ENCODE data around the gene GABRA5. TPM values are rescaled to one million over a fixed set of nuclear protein-coding genes. Genes with fewer than 3 reads are reported as not detected.
A peak's percentile ranks its signal among the peaks of the same experiment; 100 is the strongest.

Gene GABRA5
- total and polyA plus RNA-seq, 2 experiments from 2014 or later: 0.22 to 0.29 TPM

DNA sequence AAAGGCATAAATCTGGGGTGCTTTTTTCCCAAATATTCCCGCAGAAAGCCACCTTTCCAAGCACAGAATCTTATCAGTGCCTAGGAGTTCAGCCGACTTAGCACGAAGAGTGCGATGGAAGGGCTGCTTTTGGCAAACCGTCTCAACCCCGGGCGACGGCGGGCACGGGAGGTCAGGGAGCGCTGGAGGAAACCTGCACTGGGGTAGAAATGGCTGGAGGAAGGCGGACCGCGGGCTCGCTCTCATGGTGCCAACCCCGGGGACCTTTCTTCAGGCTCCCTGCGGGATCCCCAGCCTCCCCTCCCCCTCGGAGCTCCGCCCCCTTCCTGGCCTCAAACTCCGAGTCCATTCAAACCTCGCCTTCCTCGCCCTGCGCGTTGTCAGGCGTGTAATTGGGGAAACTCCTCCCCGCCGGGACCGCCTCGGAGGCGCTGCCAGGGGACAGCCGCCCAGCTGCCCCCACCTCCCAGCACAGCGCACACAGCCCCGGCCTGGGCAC is 103.9 kb downstream of the GABRA5 start, which contains the start of gene GABRG3:
TSS of gene GABRG3 (plus strand) at position 470 of the 499 bp plus-strand sequence.
- H3K27ac ChIP-seq: no peak within 1 kb of the TSS
- no peak for DNase-seq
- no peaks in the 10 kb centered on the region for H3K36me3 ChIP-seq (ENCODE audit: low read depth)
- no peaks in the 10 kb centered on the region for H3K4me1 ChIP-seq (ENCODE audit: insufficient read depth)
- H3K9me2 ChIP-seq (ENCODE audit: insufficient read depth): no peaks in the 10 kb centered on the region
- H3K9me3 ChIP-seq (ENCODE audit: low read depth): no peaks in the 10 kb centered on the region
- in situ Hi-C loops (cut with MboI): no loop called here
- no peak within 1 kb of the TSS for H3K4me2 ChIP-seq (ENCODE audit: unreplicated experiment)
- peaks cover 19% of the 10 kb centered on the region; the same call in 1 of the 2 replicates for H3K27me3 ChIP-seq (replicated peaks; ENCODE audit: insufficient read depth)
- no peaks in the 10 kb centered on the region for H4K20me1 ChIP-seq (ENCODE audit: insufficient read depth)
- H3F3A ChIP-seq (ENCODE audit: insufficient read depth): no peaks in the 10 kb centered on the region
- H2AFZ ChIP-seq: no peak within 1 kb of the TSS
- no peak within 1 kb of the TSS for H3K4me3 ChIP-seq
- 9 to 17% methylated on average over 20 to 33 of the region's 33 CpGs for WGBS, 2 experiments (ENCODE audit: low coverage in 1 of 2, low lambda C conversion rate in 2 of 2, missing lambda C conversion rate in 2 of 2)
- no peak within 1 kb of the TSS for H3K9ac ChIP-seq
- TF ChIP-seq EZH2phosphoT487 (IDR thresholded peaks at IDR 0.05; ENCODE audit: insufficient read depth, low read depth) (no peak), EZH2 (IDR thresholded peaks at IDR 0.05; ENCODE audit: insufficient read depth, poor library complexity, severe bottlenecking) (no peak)
- no peaks in the 10 kb centered on the region for H3K79me2 ChIP-seq (ENCODE audit: insufficient read depth)

DNA sequence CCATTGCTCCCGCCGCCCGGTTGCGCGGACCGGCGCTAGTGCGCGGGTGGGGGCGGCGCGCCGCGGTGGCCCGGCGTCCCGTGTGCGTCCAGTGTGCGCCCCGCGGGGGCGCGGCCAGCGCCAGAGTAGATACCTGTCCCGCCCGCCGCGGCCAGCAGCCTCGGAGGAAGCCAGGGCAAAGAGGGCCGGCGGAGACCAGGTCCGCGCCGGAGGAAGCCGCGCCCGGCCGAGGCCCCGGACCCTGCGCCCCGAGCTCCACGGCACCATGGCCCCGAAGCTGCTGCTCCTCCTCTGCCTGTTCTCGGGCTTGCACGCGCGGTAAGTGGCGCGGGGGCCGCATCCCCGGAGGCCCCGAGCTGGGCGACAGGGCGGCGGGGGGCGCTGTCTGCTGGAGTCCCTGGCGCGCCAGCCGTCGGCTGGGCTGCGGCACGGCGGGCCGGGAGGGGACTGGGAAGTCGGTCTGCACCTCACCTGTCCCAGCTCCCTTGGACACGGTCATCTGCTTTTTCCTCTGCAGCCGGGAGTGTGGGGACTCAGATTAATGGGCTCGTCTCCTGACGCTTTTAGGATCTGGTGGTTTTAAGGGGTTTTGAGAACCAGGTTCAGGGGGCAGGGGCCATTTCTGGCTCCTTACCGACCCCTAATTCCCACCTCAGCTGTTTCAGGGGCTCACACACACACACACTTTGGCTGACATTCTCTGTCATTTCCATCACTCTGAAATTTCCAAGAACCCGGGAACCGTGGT is 104.6 kb downstream of the GABRA5 start:
- Histone ChIP-seq H3K36me3 (ENCODE audit: low read depth) (no peaks in the 10 kb centered on the region), H3K9ac (no peak overlapping the region), H3K27me3 (replicated peaks; ENCODE audit: insufficient read depth) (peaks cover 19% of the 10 kb centered on the region; the same call in 1 of the 2 replicates), H3K4me3 (no peak overlapping the region), H3K4me2 (ENCODE audit: unreplicated experiment) (no peak overlapping the region), H3K9me2 (ENCODE audit: insufficient read depth) (no peaks in the 10 kb centered on the region), H3K27ac (no peak overlapping the region), H4K20me1 (ENCODE audit: insufficient read depth) (no peaks in the 10 kb centered on the region), H3K79me2 (ENCODE audit: insufficient read depth) (no peaks in the 10 kb centered on the region), H3K4me1 (ENCODE audit: insufficient read depth) (no peaks in the 10 kb centered on the region), H2AFZ (no peak overlapping the region), H3K9me3 (ENCODE audit: low read depth) (no peaks in the 10 kb centered on the region), H3F3A (ENCODE audit: insufficient read depth) (no peaks in the 10 kb centered on the region)
- DNase-seq: no peak
- TF ChIP-seq EZH2phosphoT487 (IDR thresholded peaks at IDR 0.05; ENCODE audit: insufficient read depth, low read depth) (no peak), EZH2 (IDR thresholded peaks at IDR 0.05; ENCODE audit: insufficient read depth, poor library complexity, severe bottlenecking) (no peak)
- in situ Hi-C loops (cut with MboI): no loop called here
- 5 to 7% methylated on average over 55 to 58 of the region's 72 CpGs for WGBS, 2 experiments (ENCODE audit: low coverage in 1 of 2, low lambda C conversion rate in 2 of 2, missing lambda C conversion rate in 2 of 2)

DNA sequence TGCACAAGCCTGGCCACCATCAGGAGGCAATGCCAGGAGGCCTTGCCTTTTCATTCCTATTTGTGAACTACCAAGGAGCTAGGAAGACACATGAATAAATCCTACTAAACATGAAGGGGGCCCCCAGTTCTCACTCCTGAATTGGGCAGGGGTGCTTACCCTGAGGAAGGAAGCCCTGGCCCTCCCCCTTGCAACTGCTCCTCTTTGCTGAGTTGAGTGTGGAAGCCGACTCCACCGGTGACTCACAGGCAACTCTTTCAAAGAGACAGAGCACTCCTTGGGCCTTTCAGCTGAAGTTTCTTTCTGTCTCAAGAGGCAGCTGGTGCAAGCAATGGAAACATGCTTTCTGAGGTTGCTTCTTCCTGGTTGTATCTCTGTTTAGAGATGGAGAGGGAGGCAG is 105.8 kb downstream of the GABRA5 start:
- Histone ChIP-seq H3K9me2 (ENCODE audit: insufficient read depth) (no peaks in the 10 kb centered on the region), H3K36me3 (ENCODE audit: low read depth) (no peaks in the 10 kb centered on the region), H3K4me2 (ENCODE audit: unreplicated experiment) (no peak overlapping the region), H2AFZ (no peak overlapping the region), H3K4me1 (ENCODE audit: insufficient read depth) (no peaks in the 10 kb centered on the region), H3F3A (ENCODE audit: insufficient read depth) (no peaks in the 10 kb centered on the region), H4K20me1 (ENCODE audit: insufficient read depth) (no peaks in the 10 kb centered on the region), H3K9me3 (ENCODE audit: low read depth) (no peaks in the 10 kb centered on the region), H3K79me2 (ENCODE audit: insufficient read depth) (no peaks in the 10 kb centered on the region), H3K4me3 (no peak overlapping the region), H3K27ac (no peak overlapping the region), H3K9ac (no peak overlapping the region), H3K27me3 (replicated peaks; ENCODE audit: insufficient read depth) (peaks cover 23% of the 10 kb centered on the region; the same call in 1 of the 2 replicates)
- peak; percentile 15 for DNase-seq
- TF ChIP-seq EZH2 (IDR thresholded peaks at IDR 0.05; ENCODE audit: insufficient read depth, poor library complexity, severe bottlenecking): no peak
- TF ChIP-seq EZH2phosphoT487 (IDR thresholded peaks at IDR 0.05; ENCODE audit: insufficient read depth, low read depth): no peak
- 58 to 64% methylated on average over 2 of the region's 2 CpGs for WGBS, 2 experiments (ENCODE audit: low coverage in 1 of 2, low lambda C conversion rate in 2 of 2, missing lambda C conversion rate in 2 of 2)
- in situ Hi-C loops (cut with MboI): no loop called here

DNA sequence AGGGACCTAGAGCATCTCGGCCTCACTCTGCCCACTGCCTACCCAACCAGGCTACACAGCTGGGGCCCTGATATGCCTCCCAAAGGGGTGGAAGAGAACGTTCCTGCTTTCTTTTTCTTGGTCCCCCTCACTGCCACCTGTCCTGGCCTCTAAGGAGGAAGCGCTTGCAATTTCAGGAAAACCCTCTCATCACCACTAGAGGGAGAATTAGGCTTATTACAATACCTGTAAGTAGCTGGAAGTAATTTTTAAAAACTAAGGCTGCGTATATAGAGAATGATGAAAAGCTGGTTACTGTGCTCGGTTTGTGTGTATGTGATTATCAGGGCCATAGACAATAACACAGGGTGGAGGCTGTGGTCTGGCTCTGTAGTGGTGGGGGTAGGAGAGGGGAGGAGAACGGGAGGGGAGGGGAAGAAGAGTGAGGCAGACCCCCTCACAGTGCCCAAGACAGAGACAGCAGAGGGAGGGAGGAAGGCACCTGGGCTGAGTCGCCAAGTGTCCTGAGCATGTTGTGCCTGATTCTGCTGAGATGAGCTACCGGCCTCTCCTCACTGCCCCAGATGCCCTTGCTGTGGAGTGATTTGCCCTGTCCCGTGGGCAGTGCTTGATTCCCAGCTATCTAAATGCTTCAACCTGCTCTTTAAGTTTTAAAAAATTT is 107.4 kb downstream of the GABRA5 start:
- 10 to 13% methylated on average over 7 to 9 of the region's 9 CpGs for WGBS, 2 experiments (ENCODE audit: low coverage in 1 of 2, low lambda C conversion rate in 2 of 2, missing lambda C conversion rate in 2 of 2)
- peak; percentile 37 for DNase-seq
- H3K79me2 ChIP-seq (ENCODE audit: insufficient read depth): no peaks in the 10 kb centered on the region
- no peaks in the 10 kb centered on the region for H3K9me3 ChIP-seq (ENCODE audit: low read depth)
- in situ Hi-C loops (cut with MboI): no loop called here
- peaks cover 15% of the 10 kb centered on the region for H3K27me3 ChIP-seq (replicated peaks; ENCODE audit: insufficient read depth)
- no peak overlapping the region for H3K4me3 ChIP-seq
- TF ChIP-seq EZH2 (IDR thresholded peaks at IDR 0.05; ENCODE audit: insufficient read depth, poor library complexity, severe bottlenecking) (no peak), EZH2phosphoT487 (IDR thresholded peaks at IDR 0.05; ENCODE audit: insufficient read depth, low read depth) (no peak)
- no peaks in the 10 kb centered on the region for H3K9me2 ChIP-seq (ENCODE audit: insufficient read depth)
- H2AFZ ChIP-seq: no peak overlapping the region
- H3K4me1 ChIP-seq (ENCODE audit: insufficient read depth): no peaks in the 10 kb centered on the region
- H3K27ac ChIP-seq: no peak overlapping the region
- no peak overlapping the region for H3K4me2 ChIP-seq (ENCODE audit: unreplicated experiment)
- H3K9ac ChIP-seq: no peak overlapping the region
- H3K36me3 ChIP-seq (ENCODE audit: low read depth): no peaks in the 10 kb centered on the region
- H4K20me1 ChIP-seq (ENCODE audit: insufficient read depth): no peaks in the 10 kb centered on the region
- no peaks in the 10 kb centered on the region for H3F3A ChIP-seq (ENCODE audit: insufficient read depth)

All from GM23248 (cell line).